HG02759 (cell line): ENCODE data around the gene AVEN.

Source experiments
- ATAC-seq: cut with Tn5 transposase; IDR thresholded peaks from one replicate; pipeline ENCODE4 v1.9.1; 2021; ENCODE audit warnings: mild to moderate bottlenecking, moderate library complexity; ENCODE audit not compliant: unreplicated experiment

The AVEN gene

DNA sequence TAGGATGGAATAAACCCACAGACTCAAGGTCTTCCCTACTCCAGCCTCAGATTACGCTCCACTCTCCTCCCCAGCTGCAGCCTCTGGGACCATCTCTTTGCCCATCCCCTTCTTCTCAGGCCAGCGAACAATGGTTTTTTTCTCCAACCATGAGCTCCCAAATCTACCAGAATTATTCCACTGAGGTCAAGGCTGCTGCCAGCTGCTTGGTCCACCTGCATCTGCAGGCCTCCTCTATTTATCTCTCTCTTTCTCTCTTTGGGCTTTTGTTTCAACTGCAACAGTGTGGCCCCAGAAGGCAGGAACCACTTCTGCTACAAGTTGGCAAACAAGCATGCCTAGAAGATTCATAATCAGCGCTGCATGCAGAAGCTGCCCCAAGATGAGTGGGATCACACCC lies 51.6 kb downstream of the AVEN start:
- ATAC-seq, result no peak

DNA sequence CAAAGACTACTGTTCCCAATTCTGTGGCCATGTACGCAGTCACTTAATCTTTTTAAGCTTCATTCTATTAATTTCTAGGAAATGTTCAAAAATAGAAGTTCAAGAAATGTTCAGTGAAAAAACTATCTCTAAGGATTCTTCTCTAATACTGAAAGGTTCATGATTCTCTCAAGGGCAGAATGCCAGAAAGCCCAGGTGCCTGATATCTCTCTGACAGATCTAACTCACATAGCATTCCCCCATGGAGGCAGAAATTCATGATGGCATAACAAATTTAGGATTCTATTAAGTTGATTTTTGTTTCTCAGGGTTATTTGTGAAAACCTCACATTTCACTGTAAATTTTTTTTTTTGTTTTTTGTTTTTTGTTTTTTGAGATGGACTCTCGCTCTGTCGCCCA lies 53.3 kb downstream of the AVEN start:
- no peak for ATAC-seq

DNA sequence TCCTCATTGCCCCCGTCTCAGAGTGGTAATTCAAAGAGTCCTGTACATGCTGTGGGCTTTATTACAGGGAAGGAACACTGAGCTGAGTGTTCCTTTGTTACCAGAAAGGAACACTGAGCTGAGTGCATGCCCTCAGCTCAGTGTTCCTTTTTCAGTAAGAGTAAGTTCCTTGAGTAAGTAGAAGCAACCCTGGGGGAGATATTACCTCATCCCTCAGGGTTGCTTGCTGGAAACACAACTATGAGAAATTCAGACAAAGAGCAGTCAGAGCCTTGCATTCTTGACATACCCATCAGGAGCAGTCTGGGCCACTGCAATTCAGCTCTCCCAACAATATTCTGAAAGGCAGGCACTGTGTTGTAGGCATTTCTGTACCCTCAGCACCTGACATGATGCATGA lies 53.7 kb downstream of the AVEN start:
- no peak for ATAC-seq

DNA sequence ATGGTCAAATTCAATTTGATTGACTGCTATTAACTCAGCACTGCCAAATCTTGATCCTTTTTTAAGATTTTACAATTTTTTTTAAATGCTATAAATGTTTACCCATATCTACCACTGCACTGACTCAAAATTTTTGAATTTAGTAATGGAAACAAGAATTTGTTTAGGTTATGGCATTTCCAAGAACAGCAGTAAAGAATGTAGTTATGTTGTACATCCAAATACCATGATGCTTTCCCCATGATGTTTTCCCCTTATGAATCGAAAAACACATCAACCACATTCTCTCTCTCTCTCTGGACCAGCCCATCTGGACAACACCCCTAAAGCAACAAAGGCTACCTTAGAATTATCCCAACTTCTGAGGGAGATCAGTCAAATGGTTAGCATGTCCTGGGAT lies 56.5 kb downstream of the AVEN start:
- no peak for ATAC-seq

DNA sequence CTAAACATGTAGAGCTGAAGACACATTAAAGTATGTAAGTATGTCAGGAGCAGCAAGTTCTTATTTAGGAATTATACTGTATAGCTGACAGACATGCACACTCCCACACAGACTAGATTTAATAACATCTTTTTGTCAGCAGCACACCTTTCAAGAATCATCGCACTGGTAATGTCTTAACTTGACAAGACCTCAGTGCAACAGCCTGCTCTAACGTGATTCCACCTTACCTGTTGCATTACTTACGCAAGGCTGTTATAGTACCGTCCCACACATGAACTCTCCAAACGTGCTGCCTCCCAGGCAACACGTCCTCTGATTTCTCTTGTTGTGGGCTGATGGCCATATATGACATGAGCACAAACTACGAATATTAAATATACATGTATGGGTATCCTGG lies 58.8 kb downstream of the AVEN start:
- ATAC-seq, result no peak

DNA sequence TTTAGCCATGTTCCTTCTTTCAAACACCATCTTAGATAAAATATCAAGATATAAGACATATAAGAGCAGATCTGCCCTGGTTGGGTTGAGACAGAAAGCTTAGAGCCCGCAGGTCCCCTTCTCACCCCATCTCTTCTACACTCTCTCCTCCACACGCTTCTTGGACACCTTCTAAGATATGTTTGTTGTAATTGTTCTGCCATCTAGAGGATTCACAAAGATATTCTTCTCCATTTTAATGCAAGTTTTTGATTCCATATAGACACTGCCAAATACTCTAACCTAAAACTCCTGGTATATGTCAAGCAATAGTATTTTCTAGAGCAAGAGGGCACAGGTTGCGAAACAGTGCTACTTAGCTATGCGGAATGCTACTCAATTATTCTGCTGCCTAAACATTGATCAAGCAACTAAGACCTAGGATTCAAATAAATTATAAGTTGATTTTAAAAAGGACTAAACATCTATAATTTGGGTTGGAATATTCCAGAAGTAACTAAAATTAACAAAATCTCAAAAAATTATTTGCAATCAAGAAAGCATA lies 63.9 kb downstream of the AVEN start:
- no peak for ATAC-seq

DNA sequence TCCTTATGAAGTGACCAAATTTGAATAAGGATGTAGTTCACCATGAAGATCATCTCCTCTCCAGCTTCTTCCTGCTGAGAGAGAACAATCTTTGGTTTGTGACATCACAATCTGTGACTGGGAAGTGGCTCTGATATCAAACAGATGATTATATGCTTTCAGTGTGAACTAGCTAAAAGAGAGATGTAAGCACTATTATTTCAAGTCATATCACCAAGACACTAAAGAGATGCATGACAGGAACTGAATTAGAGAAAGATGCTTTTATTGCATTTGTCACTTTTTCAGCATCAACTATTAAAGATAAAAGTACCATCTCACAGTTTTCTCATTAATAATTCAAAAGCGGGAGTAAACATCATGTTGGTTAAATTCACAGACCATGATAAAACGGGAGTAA lies 67.2 kb downstream of the AVEN start:
- ATAC-seq, result no peak

DNA sequence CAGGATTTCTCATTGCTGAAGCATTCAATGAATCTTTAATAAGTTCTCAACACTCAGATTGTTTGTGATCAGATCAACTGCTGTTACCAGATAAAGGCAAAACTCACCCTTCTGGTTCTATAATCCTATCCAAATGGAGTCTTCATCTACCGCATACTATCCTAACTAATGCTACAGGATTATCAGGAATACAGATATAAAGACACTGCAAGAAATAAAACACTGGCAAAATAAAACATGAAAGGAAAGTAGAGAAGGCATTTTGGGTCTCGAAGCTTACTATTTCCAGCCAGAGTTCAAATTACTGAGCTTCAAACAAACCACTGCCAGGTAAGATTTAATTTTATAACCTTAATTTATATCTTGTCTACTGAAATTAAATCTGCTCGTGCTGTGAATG lies 70.2 kb downstream of the AVEN start:
- no peak for ATAC-seq

DNA sequence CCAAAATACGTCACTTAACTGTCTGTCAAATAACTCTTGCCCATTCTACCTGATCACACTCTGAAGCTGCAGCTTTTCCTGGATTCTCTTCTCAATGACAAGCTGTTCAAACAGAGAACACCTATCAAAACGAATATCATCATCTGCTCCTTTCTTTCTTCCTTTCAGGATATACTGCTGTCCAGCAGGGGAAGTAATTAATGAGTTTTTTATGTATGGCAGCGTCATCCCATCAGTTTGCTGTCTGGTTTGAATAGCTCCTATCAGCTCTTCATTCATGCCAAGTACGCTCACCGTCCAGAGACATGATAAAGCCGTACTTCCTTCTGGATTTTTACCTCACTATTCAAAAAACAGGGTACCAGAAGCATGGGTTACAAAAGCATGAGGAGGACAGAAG lies 70.8 kb downstream of the AVEN start, which contains the start of gene CHRM5:
Gene CHRM5, plus strand, starts transcription at position 274 of the 400 bp plus-strand sequence. CDS start 94,221 bp downstream, outside the sequence.
- no peak for ATAC-seq

DNA sequence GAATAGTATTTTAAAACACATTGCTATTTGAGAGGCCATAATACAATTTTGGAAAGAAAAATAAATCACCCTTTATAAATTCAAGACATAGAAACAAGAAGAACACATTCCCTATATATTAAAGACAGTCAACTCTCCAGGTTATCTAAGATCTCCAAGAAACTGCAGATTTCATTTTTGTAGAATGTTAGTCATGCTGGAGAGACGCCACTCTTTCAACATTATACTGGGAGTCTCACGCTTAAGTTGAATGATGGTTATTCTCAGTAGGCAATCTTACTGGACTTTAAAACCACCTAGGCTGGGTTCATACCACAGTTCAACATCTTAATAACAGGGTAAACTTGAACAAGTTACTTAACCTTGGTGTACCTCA lies 74.4 kb downstream of the AVEN start:
- ATAC-seq, result no peak

DNA sequence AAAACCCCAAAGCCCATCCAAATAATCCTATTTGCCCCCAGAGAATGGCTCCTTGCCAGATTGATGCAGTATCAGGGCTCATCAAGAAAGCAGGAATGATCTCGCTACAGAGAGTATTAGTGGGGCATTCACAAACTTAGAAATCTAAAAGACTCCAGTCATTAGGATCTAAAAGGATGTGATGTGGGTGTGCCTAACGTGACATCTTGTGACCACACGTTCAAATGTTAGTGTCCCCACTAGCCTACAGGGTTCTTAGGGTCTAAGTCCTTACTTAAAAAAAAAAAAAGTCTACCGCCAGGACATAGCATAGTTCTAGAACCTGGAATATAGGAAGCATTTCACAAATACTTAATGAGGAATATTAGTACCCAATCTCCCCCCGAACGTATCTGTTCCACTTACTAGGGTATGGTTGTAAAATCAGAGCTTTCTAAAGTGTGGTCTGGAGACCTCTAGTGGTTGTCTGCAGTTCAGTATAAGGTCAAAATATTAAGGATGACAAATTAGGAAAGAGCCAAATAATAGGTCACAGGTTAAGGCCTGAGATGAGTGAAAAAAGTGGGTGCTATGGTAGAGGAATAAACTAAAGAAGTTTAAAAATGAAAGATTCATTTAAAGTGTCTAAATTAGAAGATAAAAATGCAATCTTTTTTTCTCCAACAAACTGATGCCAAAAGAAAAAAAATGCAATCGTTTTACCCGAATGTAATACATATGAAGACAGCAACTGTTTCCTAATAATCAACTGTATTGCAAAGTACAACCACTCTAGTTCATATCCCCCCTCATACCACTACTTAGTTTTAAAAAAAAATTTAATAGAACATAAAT lies 75.0 kb downstream of the AVEN start:
- no peak for ATAC-seq

DNA sequence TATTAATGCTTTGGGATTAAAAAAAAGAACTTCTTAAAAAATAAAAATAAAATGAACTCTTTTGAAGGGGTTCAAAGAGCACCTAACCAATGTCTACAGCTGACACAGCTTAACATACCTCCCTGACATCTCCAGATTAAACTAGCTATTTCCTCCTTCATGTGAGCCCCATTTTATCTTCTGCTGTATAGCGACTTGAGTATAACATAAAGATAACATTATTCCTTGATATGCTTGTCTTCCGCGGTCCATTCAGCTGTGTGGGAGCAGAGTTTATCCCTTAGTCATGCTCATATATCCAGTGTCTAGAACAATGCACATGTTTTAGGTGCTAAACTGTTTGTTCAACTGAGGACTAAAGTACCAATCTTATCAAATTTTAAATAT lies 78.5 kb downstream of the AVEN start:
- no peak for ATAC-seq

DNA sequence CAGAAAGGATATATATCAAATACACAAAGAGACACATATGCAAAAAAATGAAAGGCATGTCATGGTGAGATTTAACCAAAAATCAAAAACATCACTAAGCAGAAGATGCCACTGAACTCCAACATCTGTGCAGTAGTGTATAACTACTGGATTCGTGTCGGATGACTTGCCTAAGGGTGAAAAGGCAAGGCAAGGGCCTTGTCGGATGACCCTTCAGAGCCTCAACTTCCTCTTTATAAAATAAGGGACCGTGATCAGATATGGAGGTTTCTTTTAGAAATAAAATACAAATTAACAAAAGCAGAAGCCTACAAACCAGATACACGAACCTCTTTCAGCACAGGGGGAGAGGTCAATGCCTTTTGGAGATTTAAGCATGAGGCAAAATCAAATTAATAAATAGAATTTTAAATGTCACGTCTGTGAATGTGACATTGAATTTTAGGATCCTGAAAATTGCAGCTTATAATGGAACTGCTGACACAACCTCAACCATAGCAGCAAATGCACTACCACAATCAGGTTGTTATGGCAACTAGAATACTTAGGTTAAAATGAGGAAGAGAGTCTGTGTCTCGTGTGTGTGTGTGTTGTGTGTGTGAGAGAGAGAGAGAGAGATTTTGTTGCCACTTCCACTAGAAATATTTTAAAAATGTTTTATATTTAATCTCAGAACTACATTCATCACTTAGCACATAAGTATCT lies 79.0 kb downstream of the AVEN start:
- ATAC-seq, result no peak

DNA sequence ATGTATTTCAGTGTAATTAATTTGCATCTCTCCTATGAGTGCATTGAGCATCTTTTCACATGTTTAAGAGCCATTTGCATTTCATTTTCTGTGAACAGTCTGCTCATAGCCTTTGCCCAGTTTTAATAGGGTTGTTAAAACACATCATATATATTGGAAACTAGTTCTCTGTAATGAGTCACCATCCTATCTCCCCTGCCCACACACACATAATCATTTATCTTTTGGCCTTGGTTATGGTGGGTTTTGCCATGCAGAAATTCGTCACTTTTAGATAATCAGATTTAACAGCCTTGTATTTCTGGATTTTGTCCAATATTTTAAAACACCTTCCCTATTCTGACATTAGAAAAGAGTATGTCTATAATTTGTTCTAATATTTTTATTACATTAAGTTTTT lies 82.6 kb downstream of the AVEN start:
- ATAC-seq, result no peak

DNA sequence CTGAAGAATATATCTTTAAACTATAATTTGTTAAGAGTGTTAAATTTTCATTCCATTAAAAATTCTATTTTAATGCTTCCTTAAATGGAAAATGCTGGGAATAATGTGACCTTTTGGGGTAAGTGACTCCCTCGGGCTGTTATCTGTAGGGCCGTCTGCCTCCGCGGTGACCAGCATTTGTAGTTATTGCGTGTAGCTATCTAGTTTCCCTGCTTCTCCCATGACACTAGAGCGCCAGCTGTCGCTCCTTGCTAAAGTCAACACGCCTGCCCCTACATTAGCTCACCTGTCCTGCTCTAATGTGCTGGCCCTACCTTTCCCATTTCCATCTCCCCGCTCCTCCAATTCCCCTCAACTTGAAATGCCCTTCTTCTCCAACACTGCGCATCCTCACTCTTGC lies 83.1 kb downstream of the AVEN start:
- no peak for ATAC-seq

DNA sequence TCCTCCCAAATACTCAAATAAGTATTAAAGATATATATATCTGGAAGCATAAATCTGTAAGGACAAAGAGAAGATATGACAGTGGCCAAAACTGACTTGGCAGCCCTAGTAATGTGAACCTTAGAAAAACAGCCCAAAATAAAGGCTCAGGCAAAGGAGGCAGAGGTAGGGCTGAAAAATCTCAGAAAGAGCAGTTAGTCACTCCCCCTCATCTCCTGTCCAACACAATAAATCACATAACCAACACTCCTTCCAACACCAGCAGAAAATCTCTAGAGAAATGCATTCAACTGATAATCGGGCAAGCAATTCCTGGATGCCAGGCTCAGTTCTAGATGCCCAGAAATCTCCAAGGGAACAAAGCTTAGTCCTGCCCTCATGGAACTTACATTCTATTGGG lies 92.9 kb downstream of the AVEN start:
- no peak for ATAC-seq

DNA sequence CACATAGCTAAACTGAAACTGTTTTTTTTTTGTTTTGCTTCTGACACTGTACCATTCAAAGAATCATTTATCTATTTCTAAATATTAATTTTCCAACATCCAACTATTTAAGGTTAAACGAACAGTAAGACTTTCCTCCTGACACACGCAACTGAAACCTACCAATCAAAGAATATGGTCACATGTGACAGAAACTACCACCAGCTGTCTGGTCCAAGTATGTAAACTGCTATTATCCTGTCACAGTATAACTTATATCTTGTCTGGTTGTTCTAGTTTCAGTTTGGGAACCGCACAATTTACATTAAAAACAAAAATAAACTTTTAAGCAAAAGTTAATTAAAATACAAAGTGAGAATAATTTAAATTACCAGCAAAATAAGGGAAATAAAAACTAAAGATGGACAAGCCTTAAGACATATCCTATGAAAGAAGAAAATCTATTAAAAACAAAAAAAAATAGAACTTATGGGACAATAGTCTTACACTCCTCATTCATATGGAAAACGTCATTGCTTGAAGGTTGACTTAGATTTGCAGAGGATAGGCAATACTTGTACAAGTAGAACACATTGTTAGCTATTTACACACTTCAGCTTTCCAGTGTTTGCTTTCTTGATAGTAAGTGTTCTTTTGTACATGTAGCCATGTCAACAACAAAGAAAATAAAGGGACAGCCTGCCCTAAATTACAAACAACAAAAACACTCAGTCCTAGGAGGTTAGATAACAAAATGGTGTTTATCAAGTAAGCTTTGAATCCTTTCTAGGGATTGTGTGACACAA lies 97.5 kb downstream of the AVEN start:
- no peak for ATAC-seq

DNA sequence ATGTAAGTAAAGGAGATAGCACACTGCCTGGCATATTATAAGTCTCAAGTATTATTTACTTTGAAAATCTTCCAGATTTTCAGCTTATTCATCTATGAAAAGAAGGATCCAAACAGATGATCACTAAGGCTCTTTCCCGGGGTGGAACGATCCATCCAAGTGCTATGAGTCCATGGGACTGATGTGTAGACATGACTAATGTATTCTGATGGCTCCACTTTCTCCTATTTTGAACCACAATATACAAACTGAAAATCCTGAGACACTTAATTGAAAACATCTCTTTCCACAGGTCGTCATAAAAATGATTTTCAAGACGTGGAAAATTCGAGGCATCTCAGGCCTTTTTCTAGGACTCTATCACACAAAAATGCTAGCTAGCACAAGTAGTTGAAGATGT lies 104.1 kb downstream of the AVEN start:
- ATAC-seq, result no peak

DNA sequence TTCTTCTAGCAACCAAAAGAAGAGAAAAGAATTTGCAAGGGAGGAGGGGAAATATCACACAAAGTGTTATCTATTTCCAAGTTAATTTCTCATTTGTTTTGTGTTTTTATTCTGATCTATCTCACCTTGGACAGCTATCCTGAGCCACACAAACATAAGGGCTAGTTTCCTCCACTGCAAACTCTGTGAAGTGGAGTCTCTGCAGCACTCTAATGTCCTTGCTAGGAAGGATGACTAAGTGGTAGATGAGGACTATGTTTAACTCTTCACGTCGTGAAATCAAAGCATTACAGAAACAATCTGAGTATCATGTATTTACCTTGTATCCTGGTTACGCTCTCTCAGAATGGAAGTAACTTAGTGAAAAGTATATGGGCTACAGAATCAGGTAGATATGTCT lies 104.6 kb downstream of the AVEN start:
- no peak for ATAC-seq

DNA sequence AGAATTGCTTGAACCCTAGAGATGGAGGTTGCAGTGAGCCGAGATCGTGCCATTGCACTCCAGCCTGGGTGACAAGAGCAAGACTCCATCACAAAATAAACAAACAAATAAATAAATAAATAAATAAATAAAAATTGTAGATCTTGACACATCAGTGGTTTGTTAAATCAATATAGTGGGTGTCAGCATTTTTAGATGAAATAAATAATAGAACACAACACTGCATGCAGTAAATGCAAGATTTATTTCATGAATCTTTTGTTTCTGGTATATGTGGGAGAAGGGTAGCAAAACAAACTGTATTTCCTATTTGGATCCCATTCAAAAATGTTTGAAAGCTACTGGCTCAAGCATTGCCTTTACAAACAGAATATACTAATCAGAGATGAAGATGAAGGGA lies 106.3 kb downstream of the AVEN start:
- ATAC-seq, result no peak

DNA sequence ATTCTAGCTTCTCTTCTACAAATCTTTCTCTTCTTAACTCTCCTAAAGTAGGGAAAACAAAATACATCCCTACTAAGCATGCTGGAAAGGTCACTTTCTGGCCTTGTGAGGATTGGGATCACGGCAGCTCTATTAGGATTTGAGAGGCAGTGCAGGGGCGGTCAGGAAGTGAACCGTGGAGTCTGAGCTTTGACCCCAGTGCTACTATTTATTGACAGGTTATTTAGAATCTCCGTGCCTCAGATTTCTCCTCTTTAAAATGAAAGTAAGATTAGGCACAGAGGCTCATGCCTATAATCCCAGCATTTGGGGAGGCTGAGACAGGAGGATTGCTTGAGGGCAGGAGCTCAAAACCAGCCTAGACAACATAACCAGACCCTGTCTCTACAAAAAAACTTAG lies 112.7 kb downstream of the AVEN start:
- no peak for ATAC-seq
